Keratinocyte (primary cell): ENCODE results near the gene HERC3. TPM values are rescaled to one million over a fixed set of nuclear protein-coding genes. Genes with fewer than 3 reads are reported as not detected.

Experiments used
- DNase-seq: peaks from one replicate; pipeline ENCODE4 v3.0.0-alpha.2; 2011; ENCODE audit warnings: low read depth, missing footprints, low spot score
- FAIRE-seq: peaks from 2 replicates; lab custom pipeline; 2011; peaks lifted over from hg19 to GRCh38; lab: Jason Lieb, UNC
- H2AFZ ChIP-seq: 2 replicates; pipeline ENCODE4 v1.6.0; 2012; ENCODE audit warnings: low read length, control low read depth, inconsistent platforms; ENCODE audit not compliant: control insufficient read depth
- H3K27ac ChIP-seq: 2 replicates; pipeline ENCODE4 v1.5.1; 2011; ENCODE audit warnings: low read length; ENCODE audit not compliant: control insufficient read depth, insufficient read depth
- H3K27me3 ChIP-seq: 3 replicates; pipeline ENCODE4 v1.6.0; 2011; ENCODE audit warnings: low read length; ENCODE audit not compliant: control insufficient read depth, insufficient read depth; ENCODE audit errors: extremely low read depth
- H3K36me3 ChIP-seq, 2 experiments: 2 replicates in 1 of 2; 3 replicates in 1 of 2; pipeline ENCODE4 v1.5.1; 2011; ENCODE audit warnings: low read length in 2 of 2, mild to moderate bottlenecking in 1 of 2; ENCODE audit not compliant: control insufficient read depth in 2 of 2, insufficient read depth in 2 of 2; ENCODE audit errors: extremely low read depth in 1 of 2
- H3K4me1 ChIP-seq: 3 replicates; pipeline ENCODE4 v1.5.1; 2011; ENCODE audit warnings: low read length; ENCODE audit not compliant: control insufficient read depth, insufficient read depth; ENCODE audit errors: extremely low read depth
- H3K4me2 ChIP-seq: 3 replicates; pipeline ENCODE4 v1.6.0; 2011; ENCODE audit warnings: low read depth, low read length; ENCODE audit not compliant: control insufficient read depth, insufficient read depth; ENCODE audit errors: extremely low read depth
- H3K4me3 ChIP-seq, 3 experiments: fragments of 200-600 bp in 1 of 3; sonication (generic) in 1 of 3; 2 replicates in 2 of 3; 3 replicates in 1 of 3; pipeline ENCODE4 v1.5.1; 2011 to 2016; ENCODE audit warnings: low read length in 3 of 3, mild to moderate bottlenecking in 3 of 3, control low read depth in 2 of 3, inconsistent platforms in 1 of 3, low read depth in 1 of 3, mixed read lengths in 1 of 3, mixed run types in 1 of 3, moderate library complexity in 1 of 3; ENCODE audit not compliant: control insufficient read depth in 2 of 3, insufficient read depth in 2 of 3; ENCODE audit errors: extremely low read depth in 1 of 3
- H3K79me2 ChIP-seq: 2 replicates; pipeline ENCODE4 v1.6.0; 2012; ENCODE audit warnings: low read length; ENCODE audit not compliant: control insufficient read depth, insufficient read depth
- H3K9ac ChIP-seq: 3 replicates; pipeline ENCODE4 v1.6.0; 2011; ENCODE audit warnings: low read length; ENCODE audit not compliant: control insufficient read depth, insufficient read depth; ENCODE audit errors: extremely low read depth
- H3K9me1 ChIP-seq: 3 replicates; pipeline ENCODE4 v1.6.0; 2011; ENCODE audit warnings: low read length; ENCODE audit not compliant: control insufficient read depth, insufficient read depth; ENCODE audit errors: extremely low read depth
- H3K9me3 ChIP-seq: 2 replicates; pipeline ENCODE4 v1.5.1; 2012; ENCODE audit warnings: low read depth, low read length; ENCODE audit not compliant: control insufficient read depth
- H4K20me1 ChIP-seq: 3 replicates; pipeline ENCODE4 v1.6.0; 2011; ENCODE audit warnings: low read length; ENCODE audit not compliant: control insufficient read depth, insufficient read depth; ENCODE audit errors: extremely low read depth
- CTCF ChIP-seq, 3 experiments: IDR thresholded peaks in 1 of 3; conservative IDR thresholded peaks in 1 of 3; optimal IDR thresholded peaks in 1 of 3; 2 replicates in 2 of 3; 3 replicates in 1 of 3; pipeline versions ENCODE3 to v1.5.1; 2011; ENCODE audit warnings: low read length in 3 of 3, mild to moderate bottlenecking in 3 of 3, moderate library complexity in 2 of 3, control low read depth in 1 of 3, inconsistent platforms in 1 of 3; ENCODE audit not compliant: insufficient read depth in 2 of 3; ENCODE audit errors: extremely low read depth in 1 of 3
- EZH2 ChIP-seq: IDR thresholded peaks from one replicate; pipeline ENCODE4 v1.6.1; 2012; ENCODE audit warnings: inconsistent platforms, mild to moderate bottlenecking, low read length, moderate library complexity
- dilution Hi-C: fragments of 300-500 bp; cut with MboI; formaldehyde crosslinking; loops from one replicate; pipeline ENCODE4 v1.7.0; 2020; ENCODE audit warnings: low sequenced_read_pairs; ENCODE audit not compliant: extremely low pct_ligation_motif_present
- polyA plus RNA-seq, 5 experiments: library from polyadenylated mRNA; depleted of rRNA in 3 of 5; stranded (reverse) in 3 of 5; stranded (forward) in 1 of 5; unstranded in 1 of 5; fragments of >200 nt; gene quantifications; 1 replicate in 1 of 5; 2 replicates in 3 of 5; 3 replicates in 1 of 5; pipeline versions ENCODE4 v1.2.1 to v1.2.3, GENCODE V29; 2011 to 2012; ENCODE audit warnings: missing spikeins in 2 of 5, low read depth in 1 of 5, low replicate concordance in 1 of 5

Gene HERC3
- polyA plus RNA-seq, 1 donor (not counting 4 experiments of a cell fraction or from before 2014, with no cell fraction given): 26.3 TPM

GRCh38 chr4:88672987-88673386 is 80.7 kb downstream of the HERC3 start:
- Histone ChIP-seq H3K4me2 (no peak overlapping the region), H3K4me3 (no peak overlapping the region), H3K27me3 (no peaks in the 10 kb centered on the region), H3K27ac (no peak overlapping the region), H3K36me3 (peaks cover 11 to 18% of the 10 kb centered on the region in 2 experiments), H3K4me1 (no peaks in the 10 kb centered on the region), H3K9me3 (no peaks in the 10 kb centered on the region), H2AFZ (no peak overlapping the region), H4K20me1 (no peaks in the 10 kb centered on the region), H3K79me2 (no peaks in the 10 kb centered on the region), H3K9me1 (no peaks in the 10 kb centered on the region), H3K9ac (no peak overlapping the region)
- no peak for FAIRE-seq
- TF ChIP-seq CTCF (optimal IDR thresholded peaks at IDR 0.05 in 1 of 3, IDR thresholded peaks at IDR 0.05 in 1 of 3, conservative IDR thresholded peaks at IDR 0.05 in 1 of 3; ENCODE audit: extremely low read depth in 1 of 3, insufficient read depth in 2 of 3, low read length in 3 of 3) (peak; percentile 27 to 46 (median 36)), EZH2 (no peak)
- no peak for DNase-seq
- dilution Hi-C loops: no loop called here

- FAIRE-seq: no peak
- TF ChIP-seq EZH2: no peak
- TF ChIP-seq CTCF (optimal IDR thresholded peaks at IDR 0.05 in 1 of 3, IDR thresholded peaks at IDR 0.05 in 1 of 3, conservative IDR thresholded peaks at IDR 0.05 in 1 of 3; ENCODE audit: extremely low read depth in 1 of 3, insufficient read depth in 2 of 3, low read length in 3 of 3): no peak
Measured at GRCh38 chr4:88673886-88674285, 81.6 kb downstream of the HERC3 start.

More at GRCh38 chr4:88673886-88674285, 81.6 kb downstream of the HERC3 start:
- Histone ChIP-seq H3K4me1 (no peaks in the 10 kb centered on the region), H3K4me3 (no peak overlapping the region), H3K27ac (no peak overlapping the region), H3K27me3 (no peaks in the 10 kb centered on the region), H3K9me1 (no peaks in the 10 kb centered on the region), H4K20me1 (no peaks in the 10 kb centered on the region), H3K9me3 (no peaks in the 10 kb centered on the region), H3K4me2 (no peak overlapping the region), H3K36me3 (peaks cover 11 to 17% of the 10 kb centered on the region in 2 experiments), H3K79me2 (no peaks in the 10 kb centered on the region), H2AFZ (no peak overlapping the region), H3K9ac (no peak overlapping the region)
- dilution Hi-C loops: no loop called here
- DNase-seq: no peak
